GM18873 (cell line): ENCODE results near the gene MEA1.

Experiments used
- ATAC-seq: cut with Tn5 transposase; IDR thresholded peaks from one replicate; pipeline ENCODE4 v1.9.1; 2021; ENCODE audit warnings: mild to moderate bottlenecking, moderate library complexity, moderate number of reproducible peaks; ENCODE audit not compliant: unreplicated experiment, low FRiP score

MEA1 gene

DNA sequence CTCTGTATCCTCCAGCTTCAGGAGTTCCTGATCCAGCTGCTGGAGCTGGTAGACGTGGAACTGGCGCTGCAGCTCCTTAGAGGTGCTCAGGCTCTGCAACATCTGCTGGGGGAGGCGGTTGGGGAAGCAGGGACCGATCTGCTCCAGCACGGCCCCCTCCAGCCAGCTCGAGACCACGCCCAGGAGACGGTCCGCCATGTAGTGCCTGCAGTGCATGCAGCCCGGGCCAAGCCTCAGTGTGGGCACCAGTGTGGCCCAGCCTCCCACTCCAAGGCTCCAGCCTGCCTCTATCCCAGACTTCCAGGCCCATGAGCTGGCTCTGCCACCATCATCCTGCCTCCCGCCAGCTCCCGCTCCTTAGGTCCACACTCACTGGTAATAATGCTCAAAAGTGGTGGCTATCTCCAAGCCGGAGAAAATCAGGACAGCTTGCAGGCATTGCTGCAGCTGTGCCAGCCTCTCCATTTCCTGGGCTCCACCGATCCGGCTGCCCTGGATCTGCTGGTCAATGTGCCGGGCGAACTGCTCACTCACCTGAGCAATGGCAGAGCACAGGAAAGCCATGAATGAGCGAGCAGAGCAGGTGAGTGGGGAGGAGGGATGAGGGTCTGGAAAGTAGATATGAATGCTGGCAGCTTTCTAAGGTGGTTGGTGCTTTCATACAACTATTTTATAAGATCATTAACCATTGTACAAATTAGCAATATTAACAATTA, 27.0 kb upstream of the MEA1 start:
- ATAC-seq = no peak

DNA sequence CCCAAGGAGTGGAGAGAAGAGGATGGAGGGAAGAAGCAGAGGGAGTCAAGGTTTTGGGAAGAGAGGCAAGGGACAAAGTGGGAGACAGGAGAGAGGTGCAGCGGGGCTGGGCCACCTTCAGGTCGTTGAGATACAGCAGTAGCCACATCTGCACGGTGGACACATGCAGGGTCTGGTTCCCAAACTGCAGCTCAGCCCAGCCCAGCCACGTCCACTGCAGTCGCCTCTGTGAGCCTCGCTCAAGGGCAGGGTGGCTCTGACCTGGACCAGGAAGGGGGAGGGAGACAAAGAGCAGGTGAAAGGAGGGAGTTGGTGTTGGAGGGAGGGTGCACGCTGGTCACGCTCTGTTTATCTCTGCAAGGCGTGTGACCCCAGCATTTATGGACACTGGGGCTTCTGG, 25.0 kb upstream of the MEA1 start:
- ATAC-seq = no peak

DNA sequence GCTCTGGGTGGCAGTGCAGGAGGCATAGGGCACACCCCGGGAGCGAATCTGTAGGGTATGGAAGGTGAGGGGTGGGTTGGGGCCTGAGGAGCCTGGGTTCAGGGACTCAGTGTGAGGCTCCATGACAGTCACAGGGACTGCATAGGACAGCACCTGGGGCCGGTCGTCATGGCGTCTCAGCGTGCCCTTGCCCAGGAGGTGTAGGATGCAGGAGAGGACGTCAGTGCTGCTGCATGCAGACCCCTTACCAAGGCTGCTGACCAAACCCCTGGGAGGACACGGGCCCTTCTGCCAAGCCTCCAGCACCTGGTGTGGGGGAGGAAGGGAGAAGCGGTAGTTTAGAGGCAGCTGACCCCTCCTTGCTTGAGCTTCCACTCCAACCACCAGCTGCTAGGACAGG, 24.0 kb upstream of the MEA1 start:
- ATAC-seq = no peak

DNA sequence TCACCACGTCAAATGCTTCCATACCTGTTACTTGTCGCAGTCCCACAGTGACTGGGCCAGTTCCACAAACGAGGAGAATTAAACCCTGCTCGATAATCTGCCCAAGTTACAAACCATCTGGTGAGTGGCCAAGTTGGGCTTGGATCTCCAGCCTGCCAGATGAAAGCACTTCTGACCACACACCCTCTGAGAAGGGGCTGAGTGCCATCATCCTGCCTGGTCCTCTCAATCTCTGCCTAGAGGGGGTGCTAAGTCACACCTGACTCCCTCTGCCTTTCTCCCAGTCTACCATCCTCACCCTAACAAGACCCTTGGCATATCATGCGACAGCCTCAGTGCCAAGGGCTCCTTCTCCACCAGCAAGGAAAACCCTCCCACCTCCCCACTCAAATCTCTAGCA, 23.5 kb upstream of the MEA1 start:
- ATAC-seq = no peak

DNA sequence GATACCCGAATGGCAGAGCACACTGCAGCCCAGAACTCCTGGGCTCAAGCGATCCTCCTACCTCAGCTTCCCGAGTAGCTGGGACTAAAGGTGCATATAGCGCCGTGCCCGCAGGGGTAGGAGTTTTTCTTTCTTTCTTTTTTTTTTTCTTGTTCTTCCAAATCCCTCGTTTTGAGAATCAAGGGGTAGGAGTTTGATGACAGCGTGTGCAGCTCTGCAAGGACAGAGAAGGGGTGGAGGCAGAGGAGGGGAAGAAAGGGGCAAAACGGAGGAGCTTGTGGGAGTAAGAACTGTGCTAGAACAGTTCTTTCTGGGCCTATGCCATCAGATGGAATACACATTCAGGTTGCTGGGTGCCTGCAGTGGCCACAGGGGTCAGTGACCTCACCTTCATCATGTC, 23.0 kb upstream of the MEA1 start:
- no peak for ATAC-seq

DNA sequence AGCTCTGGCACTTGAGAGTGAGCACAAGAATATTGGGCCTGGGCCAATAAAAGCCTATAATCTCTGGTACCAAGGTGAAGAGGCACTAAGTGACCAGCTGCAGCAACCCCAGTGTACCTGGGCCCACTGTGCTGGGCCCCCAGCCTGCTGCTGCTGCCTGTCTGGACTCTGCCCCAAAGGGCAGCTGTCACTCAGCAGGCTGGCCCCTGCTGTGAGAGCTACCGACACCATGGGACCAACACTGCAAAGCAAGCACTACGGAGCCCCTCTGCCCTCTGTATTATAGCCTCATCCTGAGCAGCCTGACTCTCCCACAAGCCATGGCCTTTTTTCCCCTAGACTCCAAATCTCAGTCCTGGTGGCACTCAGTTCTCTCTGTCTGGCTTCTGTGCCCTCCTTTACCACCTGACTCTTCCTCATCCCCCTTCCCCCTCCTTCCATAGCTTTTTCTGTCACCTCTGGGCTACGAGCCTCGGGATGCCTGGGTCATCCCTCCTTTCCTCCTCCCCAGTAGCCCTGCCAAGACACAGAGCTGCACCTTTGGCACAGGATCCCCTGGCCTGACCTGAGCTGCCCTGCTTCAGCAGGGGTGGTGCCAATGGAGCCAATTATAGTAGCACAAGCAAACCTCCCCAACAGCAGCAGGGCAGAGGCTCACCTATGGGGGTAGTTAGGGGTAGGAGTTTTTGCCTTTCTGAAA, 21.9 kb upstream of the MEA1 start:
- ATAC-seq = no peak

DNA sequence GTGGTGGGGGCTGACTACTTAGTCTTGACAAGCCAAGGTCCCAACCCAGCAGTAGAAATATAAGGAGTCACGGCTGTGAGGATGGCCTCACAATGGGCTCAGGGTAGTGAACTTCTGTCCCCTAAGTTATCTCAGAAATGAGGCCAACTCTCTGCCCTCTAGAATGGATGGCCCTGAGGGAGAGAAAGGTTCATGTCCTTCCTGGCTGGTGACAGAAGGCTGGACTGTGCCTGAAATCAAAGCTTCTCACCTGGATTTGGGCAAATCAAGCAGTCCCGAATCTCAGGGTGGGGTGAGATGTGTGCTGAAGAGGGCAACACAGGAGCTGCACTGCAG, 20.4 kb upstream of the MEA1 start:
- ATAC-seq = no peak

DNA sequence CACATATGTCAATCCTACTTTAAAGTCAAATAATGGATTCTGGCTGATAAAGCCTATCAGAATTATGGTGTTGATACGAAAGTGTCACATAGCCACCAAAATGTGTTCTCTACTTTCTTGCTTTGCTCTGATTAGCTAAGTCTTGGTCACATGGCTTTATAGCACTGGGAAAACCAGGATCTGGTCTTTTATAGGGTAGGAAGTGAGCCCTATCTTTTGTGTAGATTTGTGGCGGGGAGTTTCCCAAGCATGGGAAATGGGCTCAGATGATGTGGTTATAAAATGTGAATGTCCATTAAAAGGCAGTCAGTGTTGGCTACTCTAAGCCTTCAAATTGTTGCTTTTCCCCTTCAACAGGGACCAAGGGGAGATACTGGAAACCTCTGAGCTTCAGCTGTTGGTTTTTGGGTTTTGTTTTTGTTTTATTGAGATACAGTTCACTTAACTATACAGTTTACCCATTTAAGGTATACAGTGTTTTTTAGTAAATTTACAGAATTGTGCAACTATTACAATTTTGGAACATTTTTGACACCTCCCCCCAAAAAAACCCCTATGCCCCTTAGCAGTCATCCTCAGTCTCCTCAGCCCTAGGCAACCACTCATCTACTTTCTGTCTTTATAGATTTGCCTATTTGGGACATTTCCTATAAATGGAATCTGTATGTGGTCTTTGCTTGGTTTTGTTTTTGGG, 19.9 kb upstream of the MEA1 start:
- ATAC-seq = no peak

DNA sequence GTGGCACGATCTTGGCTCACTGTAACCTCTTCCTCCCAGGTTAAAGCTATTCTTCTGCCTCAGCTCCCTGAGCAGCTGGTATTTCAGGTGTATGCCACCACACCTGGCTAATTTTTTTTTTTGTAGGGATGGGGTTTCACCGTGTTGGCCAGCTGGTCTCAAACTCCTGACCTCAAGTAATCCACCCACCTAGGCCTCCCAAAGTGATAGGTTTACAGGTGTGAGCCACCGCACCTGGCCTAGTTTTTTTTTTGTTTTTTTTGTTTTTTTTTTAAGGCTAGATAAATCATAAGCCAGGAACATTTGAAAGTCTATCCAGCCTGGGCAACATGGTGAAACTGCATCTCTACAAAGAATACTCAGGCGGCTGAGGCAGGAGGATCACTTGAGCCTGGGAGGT, 18.6 kb upstream of the MEA1 start:
- ATAC-seq = no peak

DNA sequence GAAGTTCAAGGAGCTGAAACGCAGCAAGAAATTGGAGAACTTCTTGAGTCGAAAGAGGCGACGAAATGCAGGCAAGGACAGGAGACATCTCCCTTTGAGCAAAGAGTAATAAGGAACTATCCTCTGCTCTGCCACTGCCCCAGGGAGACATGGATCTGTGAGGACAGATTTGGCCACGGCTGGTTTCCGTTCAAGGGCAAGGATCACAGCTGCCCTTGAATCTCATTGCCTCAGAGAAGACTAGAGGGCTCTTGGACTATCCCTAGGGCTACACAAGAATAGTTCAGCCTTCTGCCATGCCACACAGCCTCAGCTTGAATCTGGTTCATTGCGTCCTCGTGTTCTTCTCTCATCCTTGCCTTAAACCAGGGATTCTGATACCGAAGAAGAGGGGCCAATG, 15.4 kb upstream of the MEA1 start:
- no peak for ATAC-seq

DNA sequence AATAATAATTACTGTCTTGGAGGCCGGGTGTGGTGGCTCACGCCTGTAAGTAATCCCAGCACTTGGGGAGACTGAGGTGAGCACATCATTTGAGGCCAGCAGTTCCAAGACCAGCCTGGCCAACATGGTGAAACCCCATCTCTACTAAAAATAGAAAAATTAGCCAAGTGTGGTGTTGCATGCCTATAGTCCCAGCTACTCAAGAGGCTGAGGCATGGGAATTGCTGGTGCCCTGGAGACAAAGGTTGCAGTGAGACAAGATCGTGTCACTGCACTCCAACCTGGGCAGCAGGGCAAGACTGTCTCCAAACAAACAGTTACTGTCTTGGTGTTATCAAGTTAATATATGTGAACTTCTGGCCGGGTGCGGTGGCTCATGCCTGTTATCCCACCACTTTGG, 12.6 kb upstream of the MEA1 start:
- no peak for ATAC-seq

DNA sequence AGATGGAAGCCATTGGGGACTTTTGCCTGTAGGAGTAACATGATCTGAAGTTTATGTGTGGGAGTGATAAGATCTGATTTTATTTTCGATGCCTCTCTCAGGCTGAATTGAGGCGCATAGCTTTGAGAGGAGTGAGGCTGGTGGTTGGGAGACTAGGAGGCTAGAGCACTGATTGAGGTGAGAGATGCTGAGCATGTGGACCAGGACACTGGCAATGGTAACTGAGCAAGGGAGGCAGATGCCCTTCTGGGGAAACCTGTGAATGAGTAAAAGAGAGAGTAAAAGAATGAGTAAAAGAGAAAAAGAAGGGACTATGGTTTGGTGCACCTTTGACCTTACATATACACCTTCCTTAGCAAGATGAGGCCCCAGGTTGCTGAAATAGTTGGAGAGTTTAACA, 10.7 kb upstream of the MEA1 start:
- ATAC-seq = no peak

DNA sequence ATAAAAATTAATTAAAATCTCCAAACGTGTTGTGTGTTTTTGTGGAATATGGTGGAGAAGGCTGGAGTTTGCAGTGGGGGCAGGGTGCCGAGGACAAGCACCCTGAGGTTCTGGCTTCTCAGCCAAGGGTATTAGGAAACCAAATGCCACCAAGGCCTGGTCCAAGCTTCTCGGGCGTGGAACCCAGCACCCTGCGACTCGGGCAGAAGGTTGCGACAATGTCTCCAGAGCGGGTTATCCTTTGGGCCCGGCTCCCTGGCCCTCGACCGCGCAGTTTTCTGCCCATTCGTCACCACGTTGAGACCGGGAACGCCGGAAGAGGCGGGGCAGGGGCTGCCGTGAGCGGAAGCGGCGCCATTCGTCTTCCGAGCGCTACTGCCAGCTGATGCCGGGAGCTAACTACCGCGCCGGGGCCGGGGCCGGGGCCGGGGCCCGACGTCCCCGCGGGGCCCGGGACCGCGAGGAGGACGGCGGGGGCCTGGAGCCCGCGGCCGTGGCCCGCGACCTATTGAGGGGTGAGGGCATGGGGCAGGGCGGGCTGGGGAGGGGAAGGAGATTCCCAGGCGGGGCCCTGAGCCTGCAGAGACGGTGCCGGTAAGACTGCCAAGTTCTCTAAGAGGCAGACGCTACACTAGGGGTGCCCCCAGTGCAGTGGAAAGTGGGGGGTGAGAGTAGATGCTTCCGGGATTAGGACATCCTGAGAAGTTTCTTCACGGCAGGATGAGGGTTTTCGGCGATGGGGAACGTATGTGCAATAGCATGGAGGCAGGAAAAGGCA, 7.7 kb upstream of the MEA1 start, which contains the start of gene RRP36:
TSS of gene RRP36 (plus strand) at position 354 of the 778 bp plus-strand sequence. CDS start at position 386, 32 bp downstream.
- no peak for ATAC-seq

DNA sequence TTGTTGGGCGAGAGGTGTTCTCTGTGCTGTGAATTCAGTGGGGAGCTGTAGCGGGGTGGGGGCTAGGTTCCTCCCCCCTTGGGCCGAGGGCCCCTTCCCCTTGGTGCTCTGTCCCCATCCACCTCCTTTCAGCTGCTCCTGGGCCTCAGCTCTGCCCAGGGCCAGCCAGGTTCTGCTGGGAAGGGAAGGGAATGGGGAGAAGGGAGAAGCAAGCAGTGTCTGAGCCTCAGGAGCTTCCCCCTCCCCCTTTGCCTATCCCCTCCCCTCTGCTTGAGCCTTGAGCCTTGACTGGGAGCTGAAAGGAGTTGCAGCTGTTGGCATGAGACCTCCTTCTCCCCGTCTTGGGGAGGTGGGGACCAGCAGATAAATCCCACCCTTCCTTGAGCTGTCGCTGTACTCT, 7.1 kb upstream of the MEA1 start:
- no peak for ATAC-seq

DNA sequence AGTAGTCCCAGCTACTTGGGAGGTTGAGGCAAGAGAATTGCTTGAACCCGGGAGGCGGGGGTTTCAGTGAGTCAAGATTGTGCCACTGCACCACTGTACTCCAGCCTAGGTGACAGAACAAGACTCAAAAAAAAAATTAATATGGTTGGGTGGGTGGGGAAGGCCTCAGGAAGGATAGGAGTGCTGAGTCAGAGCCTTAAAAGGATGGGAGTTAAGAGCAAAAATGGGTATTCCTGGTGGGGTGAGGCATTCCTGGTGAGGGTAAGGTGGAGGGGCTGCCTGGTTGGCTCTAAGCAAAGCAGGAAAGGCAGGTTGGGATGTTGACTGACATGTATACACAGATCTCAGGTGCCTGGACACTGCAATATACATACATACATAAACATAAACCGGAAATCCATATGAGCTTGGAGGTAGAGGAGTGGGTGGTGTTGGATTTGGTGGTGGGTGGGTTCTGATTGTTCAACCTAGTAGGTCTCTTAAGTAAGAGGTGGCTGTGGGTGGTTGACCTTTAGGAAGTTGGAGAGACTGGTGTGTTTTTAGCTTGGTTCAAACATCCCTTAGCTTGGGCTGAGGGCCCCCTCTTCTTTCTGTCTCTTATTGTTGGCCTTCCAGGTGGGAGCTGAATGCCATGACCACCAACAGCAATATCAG, 6.4 kb upstream of the MEA1 start:
- ATAC-seq = no peak

DNA sequence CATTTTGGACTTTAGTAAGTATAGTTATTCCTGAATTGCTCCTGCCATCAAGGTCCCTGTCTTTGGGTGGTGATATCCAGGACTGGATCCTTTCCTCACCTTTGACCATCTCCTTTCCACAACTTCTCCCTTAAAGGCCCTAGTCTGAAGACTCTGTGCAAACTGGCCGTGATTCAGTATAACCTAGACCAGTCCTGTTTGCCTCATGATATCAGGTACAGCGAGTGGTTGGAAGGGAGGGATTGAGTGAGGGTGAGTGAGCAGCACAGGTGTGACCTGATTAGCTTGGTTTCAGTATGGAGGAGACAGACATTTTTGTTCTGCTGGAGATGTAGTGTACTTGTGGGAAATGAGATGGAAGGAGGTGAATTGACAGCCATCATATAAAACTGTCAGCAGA, 5.4 kb upstream of the MEA1 start:
- ATAC-seq = no peak

DNA sequence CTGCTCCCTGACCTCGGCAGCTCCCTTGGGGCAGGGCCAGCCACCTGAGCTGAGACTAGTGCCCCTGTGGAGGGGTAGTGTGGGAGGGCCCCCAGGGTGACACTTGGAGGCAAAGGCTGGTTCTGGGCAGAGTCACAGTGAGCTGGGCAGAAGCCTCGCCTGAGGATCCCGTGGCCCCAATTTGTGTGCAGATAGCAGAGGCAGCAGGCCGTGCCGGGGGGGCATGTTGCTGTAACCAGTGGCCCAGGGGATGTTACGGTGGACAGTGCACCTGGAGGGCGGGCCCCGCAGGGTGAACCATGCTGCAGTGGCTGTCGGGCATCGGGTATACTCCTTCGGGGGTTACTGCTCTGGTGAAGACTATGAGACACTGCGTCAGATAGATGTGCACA, 3.2 kb upstream of the MEA1 start:
- ATAC-seq = no peak

DNA sequence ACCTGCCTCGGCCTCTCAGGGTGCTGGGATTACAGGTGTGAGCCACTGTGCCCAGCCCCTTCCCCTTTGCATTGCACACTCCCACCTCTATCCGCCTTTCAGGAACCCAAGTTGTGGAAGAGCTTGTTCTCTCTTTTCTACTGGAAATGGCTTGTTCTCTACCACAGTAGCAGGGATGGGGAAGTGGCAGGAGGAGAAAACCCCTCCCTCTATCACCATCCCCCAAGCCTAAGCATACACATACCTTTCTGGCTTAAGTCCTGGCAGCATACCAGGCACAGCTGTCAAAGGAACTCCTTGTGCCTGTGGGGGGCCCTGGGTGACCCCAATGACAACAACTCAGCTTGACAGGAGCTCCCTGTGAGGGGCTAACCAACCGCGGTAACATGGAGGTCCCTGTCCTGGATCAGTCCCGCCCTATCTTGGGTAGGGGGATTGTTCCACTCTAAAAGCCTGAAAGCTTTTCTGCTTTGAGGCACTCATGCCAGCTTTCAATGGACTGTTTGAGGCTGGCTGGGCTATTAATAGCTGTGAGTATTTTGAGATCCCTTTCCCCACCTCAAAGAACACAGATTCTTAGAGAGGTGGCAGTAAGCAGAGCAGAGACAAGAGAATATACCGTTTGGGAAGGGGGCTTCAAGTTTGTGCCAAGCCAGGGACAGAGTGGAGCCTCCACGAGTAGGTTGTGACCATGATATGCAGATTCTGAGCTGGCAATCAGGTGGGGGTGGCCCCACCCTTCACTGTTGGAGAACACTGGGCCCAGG, 2.6 kb upstream of the MEA1 start:
- no peak for ATAC-seq

DNA sequence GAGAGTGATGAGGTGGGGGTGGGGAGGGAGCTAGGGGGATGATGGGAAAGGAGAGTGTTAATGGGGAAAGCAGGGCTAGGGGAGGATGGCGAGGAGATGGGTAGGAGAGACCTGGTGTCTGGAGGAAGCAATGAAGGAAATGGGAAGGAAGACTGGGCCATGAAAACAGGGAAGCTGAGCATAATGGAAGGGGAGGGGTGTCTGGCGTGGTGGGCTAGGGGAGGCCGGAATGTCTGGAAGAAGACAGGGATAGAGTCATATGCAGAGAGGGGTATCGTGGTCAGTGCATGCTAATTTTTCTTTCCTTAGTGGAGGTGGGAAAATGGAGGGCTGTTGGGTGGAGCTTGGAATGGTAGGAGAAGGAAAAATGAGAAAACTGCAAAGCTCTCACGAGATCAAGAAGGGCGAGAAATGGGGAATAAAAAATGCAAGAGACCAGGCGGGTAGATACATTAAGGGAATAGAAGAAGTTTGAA, 726 bp upstream of the MEA1 start:
- ATAC-seq = no peak
